HEK293 (cell line): Measurements from ENCODE around the gene PWWP2B.

Source experiments
- IKZF3 ChIP-seq: fragments of 450-650 bp; IDR thresholded peaks from 2 replicates; pipeline ENCODE4 v1.5.0; 2018; ENCODE audit warnings: missing biosample characterization, mild to moderate bottlenecking, missing genetic modification characterization, moderate library complexity
- KLF16 ChIP-seq: fragments of 450-650 bp; formaldehyde crosslinking; IDR thresholded peaks from 2 replicates; pipeline ENCODE4 v1.5.1; 2017; ENCODE audit warnings: missing biosample characterization, missing genetic modification characterization
- KLF8 ChIP-seq: fragments of 450-650 bp; formaldehyde crosslinking; IDR thresholded peaks from 2 replicates; pipeline ENCODE4 v1.5.1; 2016; ENCODE audit warnings: missing biosample characterization, missing genetic modification characterization
- KLF9 ChIP-seq: fragments of 450-650 bp; formaldehyde crosslinking; IDR thresholded peaks from 2 replicates; pipeline ENCODE4 v1.5.1; 2016; ENCODE audit warnings: missing biosample characterization, missing genetic modification characterization, low read depth
- REPIN1 ChIP-seq: fragments of 450-650 bp; formaldehyde crosslinking; IDR thresholded peaks from 2 replicates; pipeline ENCODE4 v1.5.1; 2017; ENCODE audit warnings: missing biosample characterization, missing genetic modification characterization, low read depth
- WT1 ChIP-seq: fragments of 450-650 bp; formaldehyde crosslinking; IDR thresholded peaks from 2 replicates; pipeline ENCODE4 v1.5.1; 2016; ENCODE audit warnings: missing biosample characterization, missing genetic modification characterization
- YY2 ChIP-seq: fragments of 450-650 bp; formaldehyde crosslinking; IDR thresholded peaks from 2 replicates; pipeline ENCODE4 v1.5.1; 2016; ENCODE audit warnings: missing biosample characterization, missing genetic modification characterization
- ZBTB10 ChIP-seq: fragments of 450-650 bp; formaldehyde crosslinking; IDR thresholded peaks from 2 replicates; pipeline ENCODE4 v1.5.1; 2016; ENCODE audit warnings: missing biosample characterization, missing genetic modification characterization
- ZBTB17 ChIP-seq: fragments of 450-650 bp; formaldehyde crosslinking; IDR thresholded peaks from 2 replicates; pipeline ENCODE4 v1.5.1; 2016; ENCODE audit warnings: missing biosample characterization, missing genetic modification characterization
- ZBTB26 ChIP-seq: fragments of 450-650 bp; formaldehyde crosslinking; optimal IDR thresholded peaks from 2 replicates; pipeline ENCODE3; 2016; ENCODE audit warnings: missing biosample characterization, mild to moderate bottlenecking, missing genetic modification characterization
- ZBTB48 ChIP-seq: fragments of 450-650 bp; formaldehyde crosslinking; IDR thresholded peaks from 2 replicates; pipeline ENCODE4 v1.5.1; 2016; ENCODE audit warnings: missing biosample characterization, missing genetic modification characterization
- ZBTB8A ChIP-seq: fragments of 450-650 bp; formaldehyde crosslinking; IDR thresholded peaks from 2 replicates; pipeline ENCODE4 v1.5.1; 2016; ENCODE audit warnings: missing biosample characterization, missing genetic modification characterization
- ZNF121 ChIP-seq: fragments of 450-650 bp; formaldehyde crosslinking; IDR thresholded peaks from 2 replicates; pipeline ENCODE4 v1.5.1; 2016; ENCODE audit warnings: missing biosample characterization, missing genetic modification characterization
- ZNF175 ChIP-seq: fragments of 450-650 bp; formaldehyde crosslinking; IDR thresholded peaks from 2 replicates; pipeline ENCODE4 v1.5.1; 2016; ENCODE audit warnings: missing biosample characterization, missing genetic modification characterization
- ZNF2 ChIP-seq: fragments of 450-650 bp; formaldehyde crosslinking; IDR thresholded peaks from 2 replicates; pipeline ENCODE4 v1.5.1; 2016; ENCODE audit warnings: missing biosample characterization, missing genetic modification characterization
- ZNF391 ChIP-seq: fragments of 450-650 bp; formaldehyde crosslinking; IDR thresholded peaks from 2 replicates; pipeline ENCODE4 v1.5.1; 2016; ENCODE audit warnings: low read depth, missing biosample characterization, missing genetic modification characterization, borderline replicate concordance
- ZNF692 ChIP-seq: fragments of 450-650 bp; formaldehyde crosslinking; IDR thresholded peaks from 2 replicates; pipeline ENCODE4 v1.5.1; 2016; ENCODE audit warnings: missing biosample characterization, missing genetic modification characterization
- ZNF785 ChIP-seq: fragments of 450-650 bp; formaldehyde crosslinking; IDR thresholded peaks from 2 replicates; pipeline ENCODE4 v1.5.1; 2016; ENCODE audit warnings: missing biosample characterization, missing genetic modification characterization
- ZSCAN23 ChIP-seq: fragments of 450-650 bp; formaldehyde crosslinking; IDR thresholded peaks from 2 replicates; pipeline ENCODE4 v1.5.1; 2016; ENCODE audit warnings: missing biosample characterization, missing genetic modification characterization
- ZSCAN4 ChIP-seq: fragments of 450-650 bp; formaldehyde crosslinking; IDR thresholded peaks from 2 replicates; pipeline ENCODE4 v1.5.1; 2017; ENCODE audit warnings: missing biosample characterization, missing genetic modification characterization
- ZXDB ChIP-seq: fragments of 450-650 bp; formaldehyde crosslinking; IDR thresholded peaks from 2 replicates; pipeline ENCODE4 v1.5.1; 2016; ENCODE audit warnings: missing biosample characterization, missing genetic modification characterization
- TF ChIP-seq, protein P1 (sequence below): fragments of 450-650 bp; formaldehyde crosslinking; IDR thresholded peaks from 2 replicates; pipeline ENCODE4; 2016; ENCODE audit warnings: missing biosample characterization, missing genetic modification characterization
- TF ChIP-seq, protein P2 (sequence below): sonication (generic); formaldehyde crosslinking; IDR thresholded peaks from 2 replicates; pipeline ENCODE4 v1.8.1; 2022; ENCODE audit warnings: mild to moderate bottlenecking, moderate library complexity, missing genetic modification reagents
- TF ChIP-seq, protein P3 (sequence below): fragments of 450-650 bp; formaldehyde crosslinking; IDR thresholded peaks from 2 replicates; pipeline ENCODE4 v1.5.1; 2016; ENCODE audit warnings: missing biosample characterization, missing genetic modification characterization
- TF ChIP-seq, protein P4 (sequence below): fragments of 450-650 bp; formaldehyde crosslinking; IDR thresholded peaks from 2 replicates; pipeline ENCODE4 v1.5.1; 2016; ENCODE audit warnings: missing biosample characterization, missing genetic modification characterization

PWWP2B gene

DNA sequence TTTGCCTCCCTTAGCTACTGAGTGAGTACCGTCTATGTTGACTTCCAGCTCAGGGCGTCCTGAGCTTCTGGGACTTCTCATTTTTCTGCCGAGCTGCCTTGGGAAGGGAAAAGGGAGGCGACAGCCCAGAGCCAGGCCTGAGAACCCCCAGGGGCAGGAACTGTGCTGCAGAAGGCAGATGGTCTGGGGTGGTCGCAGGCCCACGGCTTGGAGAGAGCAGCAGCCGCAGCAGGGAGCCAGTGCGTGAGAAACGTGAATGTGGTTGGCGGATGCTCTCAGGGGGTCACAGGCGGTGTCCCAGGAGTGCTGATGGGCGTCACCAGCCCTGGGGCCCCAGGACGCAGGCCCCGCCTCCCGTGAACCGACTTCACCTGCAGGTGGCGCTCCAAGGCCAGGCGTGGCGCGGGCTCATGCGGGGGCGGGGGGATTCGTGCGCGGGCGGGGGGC, 9.2 kb upstream of the PWWP2B start (continued):
- no peak for TF ChIP-seq ZSCAN4 (tag by site-specific recombination)
- no peak for TF ChIP-seq ZNF785 (tag by site-specific recombination)
- TF ChIP-seq, protein P1, sequence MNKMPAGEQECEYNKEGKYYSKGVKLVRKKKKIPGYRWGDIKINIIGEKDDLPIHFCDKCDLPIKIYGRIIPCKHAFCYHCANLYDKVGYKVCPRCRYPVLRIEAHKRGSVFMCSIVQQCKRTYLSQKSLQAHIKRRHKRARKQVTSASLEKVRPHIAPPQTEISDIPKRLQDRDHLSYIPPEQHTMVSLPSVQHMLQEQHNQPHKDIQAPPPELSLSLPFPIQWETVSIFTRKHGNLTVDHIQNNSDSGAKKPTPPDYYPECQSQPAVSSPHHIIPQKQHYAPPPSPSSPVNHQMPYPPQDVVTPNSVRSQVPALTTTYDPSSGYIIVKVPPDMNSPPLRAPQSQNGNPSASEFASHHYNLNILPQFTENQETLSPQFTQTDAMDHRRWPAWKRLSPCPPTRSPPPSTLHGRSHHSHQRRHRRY (tag by site-specific recombination): no peak
- TF ChIP-seq ZBTB10: peak; percentile 86
- peak; percentile 35; the same call in 1 of the 2 replicates for TF ChIP-seq KLF8 (tag by site-specific recombination)
- peak; percentile 66; the same call in 1 of the 2 replicates for TF ChIP-seq ZBTB48 (tag by site-specific recombination)
- TF ChIP-seq, protein P2, sequence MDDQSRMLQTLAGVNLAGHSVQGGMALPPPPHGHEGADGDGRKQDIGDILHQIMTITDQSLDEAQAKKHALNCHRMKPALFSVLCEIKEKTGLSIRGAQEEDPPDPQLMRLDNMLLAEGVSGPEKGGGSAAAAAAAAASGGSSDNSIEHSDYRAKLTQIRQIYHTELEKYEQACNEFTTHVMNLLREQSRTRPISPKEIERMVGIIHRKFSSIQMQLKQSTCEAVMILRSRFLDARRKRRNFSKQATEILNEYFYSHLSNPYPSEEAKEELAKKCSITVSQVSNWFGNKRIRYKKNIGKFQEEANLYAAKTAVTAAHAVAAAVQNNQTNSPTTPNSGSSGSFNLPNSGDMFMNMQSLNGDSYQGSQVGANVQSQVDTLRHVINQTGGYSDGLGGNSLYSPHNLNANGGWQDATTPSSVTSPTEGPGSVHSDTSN: no peak
- TF ChIP-seq ZSCAN23 (tag by site-specific recombination): no peak
- 0 out of 2 replicates have a peak, but pooled peaks have one; percentile 39 for TF ChIP-seq ZBTB17 (tag by site-specific recombination)
- peak; percentile 51; the same call in 1 of the 2 replicates for TF ChIP-seq KLF16
- TF ChIP-seq, protein P3, sequence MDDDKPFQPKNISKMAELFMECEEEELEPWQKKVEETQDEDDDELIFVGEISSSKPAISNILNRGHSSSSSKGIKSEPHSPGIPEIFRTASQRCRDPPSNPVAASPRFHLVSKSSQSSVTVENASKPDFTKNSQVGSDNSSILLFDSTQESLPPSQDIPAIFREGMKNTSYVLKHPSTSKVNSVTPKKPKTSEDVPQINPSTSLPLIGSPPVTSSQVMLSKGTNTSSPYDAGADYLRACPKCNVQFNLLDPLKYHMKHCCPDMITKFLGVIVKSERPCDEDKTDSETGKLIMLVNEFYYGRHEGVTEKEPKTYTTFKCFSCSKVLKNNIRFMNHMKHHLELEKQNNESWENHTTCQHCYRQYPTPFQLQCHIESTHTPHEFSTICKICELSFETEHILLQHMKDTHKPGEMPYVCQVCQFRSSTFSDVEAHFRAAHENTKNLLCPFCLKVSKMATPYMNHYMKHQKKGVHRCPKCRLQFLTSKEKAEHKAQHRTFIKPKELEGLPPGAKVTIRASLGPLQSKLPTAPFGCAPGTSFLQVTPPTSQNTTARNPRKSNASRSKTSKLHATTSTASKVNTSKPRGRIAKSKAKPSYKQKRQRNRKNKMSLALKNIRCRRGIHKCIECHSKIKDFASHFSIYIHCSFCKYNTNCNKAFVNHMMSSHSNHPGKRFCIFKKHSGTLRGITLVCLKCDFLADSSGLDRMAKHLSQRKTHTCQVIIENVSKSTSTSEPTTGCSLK (tag by site-specific recombination): no peak
- TF ChIP-seq, protein P4, sequence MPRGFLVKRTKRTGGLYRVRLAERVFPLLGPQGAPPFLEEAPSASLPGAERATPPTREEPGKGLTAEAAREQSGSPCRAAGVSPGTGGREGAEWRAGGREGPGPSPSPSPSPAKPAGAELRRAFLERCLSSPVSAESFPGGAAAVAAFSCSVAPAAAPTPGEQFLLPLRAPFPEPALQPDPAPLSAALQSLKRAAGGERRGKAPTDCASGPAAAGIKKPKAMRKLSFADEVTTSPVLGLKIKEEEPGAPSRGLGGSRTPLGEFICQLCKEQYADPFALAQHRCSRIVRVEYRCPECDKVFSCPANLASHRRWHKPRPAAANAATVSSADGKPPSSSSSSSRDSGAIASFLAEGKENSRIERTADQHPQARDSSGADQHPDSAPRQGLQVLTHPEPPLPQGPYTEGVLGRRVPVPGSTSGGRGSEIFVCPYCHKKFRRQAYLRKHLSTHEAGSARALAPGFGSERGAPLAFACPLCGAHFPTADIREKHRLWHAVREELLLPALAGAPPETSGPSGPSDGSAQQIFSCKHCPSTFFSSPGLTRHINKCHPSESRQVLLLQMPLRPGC (tag by site-specific recombination): 0 out of 2 replicates have a peak, but pooled peaks have one; percentile 14
- TF ChIP-seq ZNF391 (tag by site-specific recombination): no peak
- TF ChIP-seq ZNF2 (tag by site-specific recombination): peak; percentile 45; the same call in 1 of the 2 replicates
- no peak for TF ChIP-seq YY2 (tag by site-specific recombination)
- TF ChIP-seq IKZF3 (tag by site-specific recombination): no peak
- TF ChIP-seq WT1: peak; percentile 39; the same call in 1 of the 2 replicates
- peak; percentile 49 for TF ChIP-seq ZBTB26 (tag by site-specific recombination)
- TF ChIP-seq KLF9 (tag by site-specific recombination): peak; percentile 89
- no peak for TF ChIP-seq ZXDB (tag by site-specific recombination)
- TF ChIP-seq ZBTB8A: peak; percentile 71
- no peak for TF ChIP-seq ZNF175 (tag by site-specific recombination)
- TF ChIP-seq ZNF692: 0 out of 2 replicates have a peak, but pooled peaks have one; percentile 26
- TF ChIP-seq REPIN1: no peak
- TF ChIP-seq ZNF121: no peak
